BE2C (cell line): ENCODE data around the gene PDZRN4.

ENCODE experiments used
- DNase-seq: peaks from one replicate; pipeline ENCODE4 v3.0.0-alpha.2; 2020
- H3K27me3 ChIP-seq: fragments of 250-450 bp; sonication (Bioruptor Pico); 2 replicates; pipeline ENCODE4 v1.5.1; 2020; ENCODE audit warnings: mild to moderate bottlenecking
- H3K36me3 ChIP-seq: fragments of 250-450 bp; sonication (Bioruptor Pico); 2 replicates; pipeline ENCODE4 v1.5.1; 2020; ENCODE audit warnings: mild to moderate bottlenecking
- H3K4me1 ChIP-seq: fragments of 250-450 bp; sonication (Bioruptor Pico); 2 replicates; pipeline ENCODE4 v1.5.1; 2020
- H3K4me3 ChIP-seq: 2 replicates; pipeline ENCODE4 v1.5.1; 2011; ENCODE audit warnings: low read depth, low read length
- H3K9me3 ChIP-seq: fragments of 250-450 bp; sonication (Bioruptor Pico); 2 replicates; pipeline ENCODE4 v1.5.1; 2020
- CTCF ChIP-seq: IDR thresholded peaks from 2 replicates; pipeline ENCODE4 v1.5.1; 2012; ENCODE audit warnings: mild to moderate bottlenecking, low read depth, low read length

PDZRN4 gene

GRCh38 chr12:41327096-41327895 is 139.2 kb downstream of the PDZRN4 start:
- Histone ChIP-seq H3K9me3 (no peaks in the 10 kb centered on the region), H3K4me1 (no peaks in the 10 kb centered on the region), H3K4me3 (no peak overlapping the region), H3K36me3 (no peaks in the 10 kb centered on the region), H3K27me3 (no peaks in the 10 kb centered on the region)
- no peak for TF ChIP-seq CTCF
- DNase-seq = no peak

- Histone ChIP-seq H3K4me3 (no peak overlapping the region), H3K27me3 (no peaks in the 10 kb centered on the region), H3K4me1 (no peaks in the 10 kb centered on the region), H3K36me3 (no peaks in the 10 kb centered on the region), H3K9me3 (no peaks in the 10 kb centered on the region)
- DNase-seq = no peak
- no peak for TF ChIP-seq CTCF
Measured at GRCh38 chr12:41333974-41334373, 145.9 kb downstream of the PDZRN4 start.

GRCh38 chr12:41334390-41334789 is 146.3 kb downstream of the PDZRN4 start:
- H3K9me3 ChIP-seq = no peaks in the 10 kb centered on the region
- no peaks in the 10 kb centered on the region for H3K27me3 ChIP-seq
- DNase-seq = peak; percentile 8
- no peaks in the 10 kb centered on the region for H3K4me1 ChIP-seq
- TF ChIP-seq CTCF = no peak
- H3K36me3 ChIP-seq = no peaks in the 10 kb centered on the region
- H3K4me3 ChIP-seq = no peak overlapping the region

- Histone ChIP-seq H3K36me3 (no peaks in the 10 kb centered on the region), H3K27me3 (no peaks in the 10 kb centered on the region), H3K9me3 (no peaks in the 10 kb centered on the region), H3K4me1 (no peaks in the 10 kb centered on the region), H3K4me3 (no peak overlapping the region)
- TF ChIP-seq CTCF = no peak
- no peak for DNase-seq
Measured at GRCh38 chr12:41336041-41336549, 148.0 kb downstream of the PDZRN4 start.

GRCh38 chr12:41339784-41340183 is 151.7 kb downstream of the PDZRN4 start:
- Histone ChIP-seq H3K4me3 (no peak overlapping the region), H3K36me3 (no peaks in the 10 kb centered on the region), H3K27me3 (no peaks in the 10 kb centered on the region), H3K4me1 (no peaks in the 10 kb centered on the region), H3K9me3 (no peaks in the 10 kb centered on the region)
- no peak for DNase-seq
- no peak for TF ChIP-seq CTCF

- no peaks in the 10 kb centered on the region for H3K4me1 ChIP-seq
- no peak overlapping the region for H3K4me3 ChIP-seq
- H3K36me3 ChIP-seq = no peaks in the 10 kb centered on the region
- TF ChIP-seq CTCF = no peak
- H3K27me3 ChIP-seq = no peaks in the 10 kb centered on the region
- no peak for DNase-seq
- H3K9me3 ChIP-seq = no peaks in the 10 kb centered on the region
Measured at GRCh38 chr12:41344776-41345470, 156.8 kb downstream of the PDZRN4 start.
